Right atrium auricular region (tissue), 2 donors: ENCODE measurements around the gene VHLL. TPM values are rescaled to one million over a fixed set of nuclear protein-coding genes. Genes with fewer than 3 reads are reported as not detected.
"Not testable (repeated sequence)": the region's sequence is repeated elsewhere in the genome, so short reads cannot be mapped to it uniquely, and the experiment has no call there.

Experiments
- DNase-seq: peaks from one replicate; pipeline ENCODE4 v3.0.0-alpha.2; 2019; ENCODE audit warnings: low spot score
- H3K27ac ChIP-seq, 2 donors: fragments of 200-600 bp; sonication (generic); 1 replicate in 1 of 2; 2 replicates in 1 of 2; pipeline ENCODE4 v1.5.1; 2016 to 2019
- H3K27me3 ChIP-seq, 2 donors: fragments of 200-600 bp; sonication (generic); one replicate each; pipeline versions ENCODE4 v1.5.1 to v1.6.0; 2017 to 2019
- H3K36me3 ChIP-seq: fragments of 200-600 bp; sonication (generic); one replicate; pipeline ENCODE4 v1.5.1; 2016
- H3K4me1 ChIP-seq, 2 donors: fragments of 200-600 bp; sonication (generic); one replicate each; pipeline versions ENCODE4 v1.5.1 to v1.6.0; 2017 to 2019
- H3K4me3 ChIP-seq, 2 donors: fragments of 200-600 bp; sonication (generic); 1 replicate in 1 of 2; 2 replicates in 1 of 2; pipeline ENCODE4 v1.5.1; 2017 to 2019; ENCODE audit warnings: mild to moderate bottlenecking in 1 of 2, moderate library complexity in 1 of 2
- H3K9me3 ChIP-seq, 2 donors: fragments of 200-600 bp; sonication (generic); one replicate each; pipeline ENCODE4 v1.5.1; 2019
- CTCF ChIP-seq, 2 donors: fragments of 200-600 bp; sonication (generic); IDR thresholded peaks; one replicate each; pipeline ENCODE4 v1.5.1; 2019; ENCODE audit warnings: antibody characterized with exemption in 2 of 2
- total RNA-seq, 2 donors: library from RNA; depleted of rRNA; stranded (reverse); fragments of >200 nt; gene quantifications; one replicate each; pipeline ENCODE4 v1.1.0, GENCODE V29; 2016

Gene VHLL
- not detected for total RNA-seq

- Histone ChIP-seq H3K4me1 (peaks cover 0 to 11% of the 10 kb centered on the region in 2 donors), H3K4me3 (no peak within 1 kb of the TSS), H3K27ac (no peak within 1 kb of the TSS), H3K9me3 (no peaks in the 10 kb centered on the region), H3K27me3 (no peaks in the 10 kb centered on the region), H3K36me3 (no peaks in the 10 kb centered on the region)
- no peak for DNase-seq
- TF ChIP-seq CTCF (IDR thresholded peaks at IDR 0.05): no peak
These were observed at the start of gene VHLL for GRCh38 chr1:156298852-156299357. TSS of gene VHLL (minus strand) at chr1:156299307. CDS start at chr1:156299189, 118 bp downstream.

GRCh38 chr1:156347331-156347730, 48.2 kb upstream of the VHLL start:
- no peak overlapping the region for H3K27ac ChIP-seq
- H3K4me3 ChIP-seq: no peak overlapping the region
- no peaks in the 10 kb centered on the region for H3K36me3 ChIP-seq
- no peak for TF ChIP-seq CTCF (IDR thresholded peaks at IDR 0.05)
- H3K9me3 ChIP-seq: no peaks in the 10 kb centered on the region
- H3K4me1 ChIP-seq: no peaks in the 10 kb centered on the region
- no peak for DNase-seq
- no peaks in the 10 kb centered on the region for H3K27me3 ChIP-seq

DNA sequence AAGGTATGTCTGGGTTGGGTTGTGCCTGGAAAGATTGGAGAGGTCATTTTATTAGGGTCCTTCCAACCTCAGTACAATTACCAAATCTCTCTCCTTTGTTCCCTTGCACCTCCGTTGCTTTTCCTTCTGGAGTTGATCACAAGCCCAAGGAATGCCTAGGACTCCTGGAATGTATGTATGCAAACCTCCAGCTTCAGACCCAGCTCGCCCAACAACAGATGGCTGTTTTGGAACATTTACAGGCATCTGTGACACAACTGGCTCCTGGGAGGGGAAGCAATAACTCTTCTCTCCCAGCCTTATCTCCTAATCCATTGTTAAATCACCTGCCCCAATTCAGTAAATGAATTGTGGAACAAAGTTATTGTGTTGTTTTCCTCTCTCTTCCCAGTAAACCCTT, 47.5 kb upstream of the VHLL start:
- no peak overlapping the region for H3K4me3 ChIP-seq
- no peaks in the 10 kb centered on the region for H3K36me3 ChIP-seq
- H3K27ac ChIP-seq: no peak overlapping the region
- H3K4me1 ChIP-seq: no peaks in the 10 kb centered on the region
- H3K9me3 ChIP-seq: no peaks in the 10 kb centered on the region
- no peak for TF ChIP-seq CTCF (IDR thresholded peaks at IDR 0.05)
- H3K27me3 ChIP-seq: no peaks in the 10 kb centered on the region
- no peak for DNase-seq

GRCh38 chr1:156346035-156346434, 46.9 kb upstream of the VHLL start:
- not testable (repeated sequence) for H3K27me3 ChIP-seq, H3K9me3 ChIP-seq, H3K27ac ChIP-seq, H3K4me3 ChIP-seq, DNase-seq, H3K4me1 ChIP-seq, H3K36me3 ChIP-seq

GRCh38 chr1:156344409-156344808, 45.3 kb upstream of the VHLL start:
- no peak overlapping the region for H3K27ac ChIP-seq
- H3K4me1 ChIP-seq: no peaks in the 10 kb centered on the region
- DNase-seq: no peak
- no peaks in the 10 kb centered on the region for H3K36me3 ChIP-seq
- no peaks in the 10 kb centered on the region for H3K27me3 ChIP-seq
- TF ChIP-seq CTCF (IDR thresholded peaks at IDR 0.05): no peak
- no peaks in the 10 kb centered on the region for H3K9me3 ChIP-seq
- no peak overlapping the region for H3K4me3 ChIP-seq

GRCh38 chr1:156342166-156342955, 43.3 kb upstream of the VHLL start:
- H3K27me3 ChIP-seq: no peaks in the 10 kb centered on the region
- H3K4me1 ChIP-seq: peaks cover 0 to 3% of the 10 kb centered on the region in 2 donors
- H3K9me3 ChIP-seq: no peaks in the 10 kb centered on the region
- no peak overlapping the region for H3K4me3 ChIP-seq
- no peak overlapping the region for H3K27ac ChIP-seq
- no peak for TF ChIP-seq CTCF (IDR thresholded peaks at IDR 0.05)
- H3K36me3 ChIP-seq: no peaks in the 10 kb centered on the region
- no peak for DNase-seq
